GM12878 (cell line): ENCODE measurements around the gene NAV2. TPM values are rescaled to one million over a fixed set of nuclear protein-coding genes. Genes with fewer than 3 reads are reported as not detected.

Source experiments
- ATAC-seq: fragments of 200-7000 bp; cut with Tn5 transposase; 3 replicates; pipeline ENCODE4 v1.9.1; 2020; ENCODE audit warnings: mild to moderate bottlenecking, moderate library complexity
- BruUV-seq: library from RNA; stranded (reverse); fragments of 400-500 nt; replicated peaks from 2 replicates; lab custom pipeline; 2021; lab: Mats Ljungman, UMichigan
- CTCF ChIA-PET: fragments of 300-600 bp; sonication (Branson Sonifier 250); formaldehyde crosslinking; extraction: SDS; loops from one replicate; lab custom pipeline; 2021; ENCODE audit warnings: inconsistent platforms; lab: Yijun Ruan, JAX
- POLR2A ChIA-PET: fragments of 350-600 bp; formaldehyde crosslinking; extraction: SDS; loops from one replicate; lab custom pipeline; 2021; ENCODE audit warnings: inconsistent platforms; lab: Charles Lee
- RAD21 ChIA-PET: fragments of 300-600 bp; sonication (Branson Sonifier 250); formaldehyde crosslinking; loops from one replicate; lab custom pipeline; 2023; ENCODE audit warnings: antibody characterized with exemption; ENCODE audit not compliant: unreplicated experiment; lab: Charles Lee
- SMC1A ChIA-PET: fragments of 300-600 bp; sonication (Branson Sonifier 250); formaldehyde crosslinking; loops from one replicate; lab custom pipeline; 2023; ENCODE audit not compliant: unreplicated experiment, uncharacterized antibody; lab: Charles Lee
- DNase-seq: peaks from one replicate; pipeline ENCODE4 v3.0.0-alpha.2; 2011; ENCODE audit warnings: low read depth, low spot score
- FAIRE-seq: peaks from 3 replicates; lab custom pipeline; 2011; peaks lifted over from hg19 to GRCh38; lab: Jason Lieb, UNC
- H2AFZ ChIP-seq: 2 replicates; pipeline ENCODE4 v1.6.0; 2011; ENCODE audit warnings: low read depth, low read length, control low read depth; ENCODE audit not compliant: control insufficient read depth
- H3K27ac ChIP-seq: 2 replicates; pipeline ENCODE4 v1.5.1; 2011; ENCODE audit warnings: control low read depth; ENCODE audit not compliant: control insufficient read depth, insufficient read depth
- H3K27me3 ChIP-seq, 2 experiments: replicated peaks in 1 of 2; 2 replicates each; pipeline versions ENCODE4 v1.6.0 to v1.6.1; 2011; ENCODE audit warnings: low read length in 1 of 2; ENCODE audit not compliant: control insufficient read depth in 2 of 2, insufficient read depth in 2 of 2
- H3K36me3 ChIP-seq, 2 experiments: 2 replicates each; pipeline ENCODE4 v1.5.1; 2011; ENCODE audit warnings: low read length in 1 of 2; ENCODE audit not compliant: control insufficient read depth in 2 of 2, insufficient read depth in 2 of 2
- H3K4me1 ChIP-seq: 2 replicates; pipeline ENCODE4 v1.6.1; 2011; ENCODE audit warnings: mild to moderate bottlenecking, low read length, moderate library complexity, mixed read lengths; ENCODE audit not compliant: control insufficient read depth, insufficient read depth
- H3K4me2 ChIP-seq: 2 replicates; pipeline ENCODE4 v1.6.0; 2011; ENCODE audit warnings: control low read depth; ENCODE audit not compliant: control insufficient read depth, insufficient read depth
- H3K4me3 ChIP-seq: fragments of 200-600 bp; sonication (generic); 2 replicates; pipeline ENCODE4 v1.5.1; 2016
- H3K79me2 ChIP-seq: 2 replicates; pipeline ENCODE4 v1.6.0; 2011; ENCODE audit warnings: low read length; ENCODE audit not compliant: control insufficient read depth, insufficient read depth
- H3K9ac ChIP-seq: 2 replicates; pipeline ENCODE4 v1.8.0; 2011; ENCODE audit warnings: low read length, control low read depth, mixed read lengths; ENCODE audit not compliant: control insufficient read depth, insufficient read depth
- H3K9me3 ChIP-seq: replicated peaks from 3 replicates; pipeline ENCODE4 v1.5.1; 2011; ENCODE audit warnings: mild to moderate bottlenecking, low read length; ENCODE audit not compliant: control insufficient read depth, insufficient read depth
- H4K20me1 ChIP-seq: 2 replicates; pipeline ENCODE4 v1.6.0; 2011; ENCODE audit not compliant: control insufficient read depth, insufficient read depth
- CBX3 ChIP-seq: fragments of 200-600 bp; sonication (generic); IDR thresholded peaks from 2 replicates; pipeline ENCODE4 v1.6.1; 2016; ENCODE audit warnings: low read depth, borderline replicate concordance
- ESRRA ChIP-seq: IDR thresholded peaks from 2 replicates; pipeline ENCODE4 v1.6.1; 2012; ENCODE audit warnings: mild to moderate bottlenecking, low read length, improper control_type of control experiment
- FOXK2 ChIP-seq: fragments of 450-650 bp; IDR thresholded peaks from 2 replicates; pipeline ENCODE4 v1.6.1; 2017; ENCODE audit warnings: mild to moderate bottlenecking, moderate library complexity
- KLF5 ChIP-seq: fragments of 450-650 bp; IDR thresholded peaks from 2 replicates; pipeline ENCODE4 v1.6.1; 2014; ENCODE audit warnings: mild to moderate bottlenecking; ENCODE audit not compliant: partially characterized antibody
- MEF2A ChIP-seq: IDR thresholded peaks from 2 replicates; pipeline ENCODE4 v1.6.1; 2011; ENCODE audit warnings: low read depth, mild to moderate bottlenecking, low read length, moderate library complexity; ENCODE audit not compliant: insufficient read depth
- MXI1 ChIP-seq: fragments of 150-350 bp; IDR thresholded peaks from 2 replicates; pipeline ENCODE4 v1.6.1; 2011; ENCODE audit warnings: low read depth, mild to moderate bottlenecking, inconsistent platforms, low read length, improper control_type of control experiment
- NFYA ChIP-seq: IDR thresholded peaks from 2 replicates; pipeline ENCODE4 v1.6.1; 2011; ENCODE audit warnings: low read depth, mild to moderate bottlenecking, low read length, improper control_type of control experiment, borderline replicate concordance
- NR2C1 ChIP-seq: fragments of 450-650 bp; IDR thresholded peaks from 2 replicates; pipeline ENCODE4 v1.6.1; 2017; ENCODE audit warnings: antibody characterized with exemption, mild to moderate bottlenecking, moderate library complexity
- NR2F1 ChIP-seq: fragments of 450-650 bp; conservative IDR thresholded peaks from 2 replicates; pipeline ENCODE4 v1.6.1; 2017; ENCODE audit warnings: mild to moderate bottlenecking
- NRF1 ChIP-seq: conservative IDR thresholded peaks from 2 replicates; pipeline ENCODE4 v1.6.1; 2011; ENCODE audit warnings: mild to moderate bottlenecking, low read depth, low read length, improper control_type of control experiment
- SMAD1 ChIP-seq: fragments of 450-650 bp; IDR thresholded peaks from 2 replicates; pipeline ENCODE4 v1.6.1; 2018; ENCODE audit warnings: mild to moderate bottlenecking, low read depth; ENCODE audit not compliant: partially characterized antibody
- SP1 ChIP-seq: IDR thresholded peaks from one replicate; pipeline ENCODE4 v1.6.1; 2011; ENCODE audit warnings: low read depth, low read length
- ZNF217 ChIP-seq: fragments of 450-650 bp; IDR thresholded peaks from 2 replicates; pipeline ENCODE4 v1.6.1; 2017; ENCODE audit warnings: antibody characterized with exemption, mild to moderate bottlenecking
- WGBS: methylation state at CpG from one replicate; pipeline ENCODE4 v1.1.6; 2016; ENCODE audit warnings: low lambda C conversion rate; ENCODE audit not compliant: insufficient replicate concordance, insufficient coverage; ENCODE audit errors: missing lambda C conversion rate; 5-methylcytosine and 5-hydroxymethylcytosine counted together
- in situ Hi-C: fragments of 300-500 bp; cut with MboI; formaldehyde crosslinking; loops from 9 replicates; pipeline ENCODE4 v1.14.3; 2018; ENCODE audit warnings: mixed read lengths
- intact Hi-C: fragments of 100-400 bp; cut with micrococcal nuclease; formaldehyde crosslinking; loops from one replicate; pipeline ENCODE4 v1.14.2; 2022; ENCODE audit not compliant: unreplicated experiment
- polyA plus RNA-seq, 11 experiments: library from polyadenylated mRNA; depleted of rRNA in 4 of 11; unstranded in 6 of 11; stranded (reverse) in 5 of 11; fragments of >200 nt; fragmentation: Nextera tagmentation in 4 of 11; fragmentation: Illumina TruSeq in 1 of 11; extraction: Ambion mirVana in 4 of 11; extraction: Trizol in 1 of 11; gene quantifications; 1 replicate in 1 of 11; 2 replicates in 10 of 11; pipeline versions ENCODE4 v1.2.1 to v1.2.3, GENCODE V29; 2011 to 2016; ENCODE audit warnings: inconsistent platforms in 2 of 11, missing spikeins in 2 of 11, low read depth in 1 of 11
- total RNA-seq, 4 experiments: library from RNA; depleted of rRNA in 3 of 4; stranded (reverse); fragments of >200 nt in 3 of 4; fragmentation: Illumina TruSeq in 1 of 4; extraction: Trizol in 1 of 4; gene quantifications; 2 replicates each; pipeline versions ENCODE4 v1.2.1 to v1.2.3, GENCODE V29; 2013 to 2021

NAV2 gene
- total and polyA plus RNA-seq, 10 of the 15 experiments (the other 5 are each of a cell fraction or from before 2014, with no cell fraction given): 0.35 to 6.1 (median 1.1) TPM

DNA sequence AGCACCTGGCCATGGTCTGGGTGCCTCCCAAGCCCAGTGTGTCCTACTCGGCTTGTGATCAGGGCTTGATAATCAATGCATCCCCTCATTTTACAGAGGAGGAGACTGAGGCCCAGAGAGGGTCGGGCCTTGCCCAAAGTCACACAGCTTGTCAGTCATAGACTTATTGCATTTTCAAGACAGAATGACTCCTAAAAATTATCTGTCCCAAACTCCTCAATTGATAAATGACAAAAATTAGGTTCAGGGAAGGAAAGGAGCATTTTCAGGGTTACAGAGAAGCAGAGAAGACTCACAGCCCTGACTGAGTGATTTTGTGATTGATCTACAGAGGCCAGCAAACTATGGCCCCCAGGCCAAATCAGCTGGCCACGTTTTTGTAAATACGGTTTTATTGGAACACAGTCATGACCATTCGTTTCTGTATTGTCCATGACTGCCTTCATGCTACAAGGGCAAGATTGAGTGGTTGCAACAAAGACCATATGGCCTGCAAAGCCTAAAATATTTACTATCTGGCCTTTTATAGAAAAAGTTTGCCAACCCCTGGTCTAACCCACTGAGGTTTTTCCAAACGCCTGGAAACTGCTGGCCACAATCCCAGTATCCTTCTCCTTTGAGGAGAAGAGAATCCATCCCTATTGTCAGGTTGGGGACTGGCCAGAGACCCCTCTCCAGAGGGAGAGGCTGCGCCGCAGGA is 35.1 kb upstream of the NAV2 start:
- no peak for DNase-seq
- no peak overlapping the region for H3K9ac ChIP-seq
- TF ChIP-seq NFYA (no peak), KLF5 (no peak), SP1 (no peak), ZNF217 (no peak), ESRRA (no peak), MXI1 (no peak), NRF1 (no peak), SMAD1 (no peak), NR2C1 (no peak), FOXK2 (no peak), NR2F1 (no peak), CBX3 (no peak), MEF2A (no peak)
- TF ChIP-seq, all 136 proteins: peak for 0
- 23% methylated on average over 8 of the region's 8 CpGs for WGBS
- Histone ChIP-seq H3K4me2 (no peak overlapping the region), H3K79me2 (no peaks in the 10 kb centered on the region), H3K4me1 (no peaks in the 10 kb centered on the region), H3K27me3 (no peaks in the 10 kb centered on the region; a peak in 2 of 4 replicates), H4K20me1 (no peaks in the 10 kb centered on the region), H3K36me3 (no peaks in the 10 kb centered on the region), H3K4me3 (no peak overlapping the region), H2AFZ (no peak overlapping the region), H3K27ac (no peak overlapping the region), H3K9me3 (no peaks in the 10 kb centered on the region)
- ChIA-PET CTCF (no interaction called here), SMC1A (no interaction called here), RAD21 (no interaction called here), POLR2A (no interaction called here)
- intact Hi-C loops (no loop called here), in situ Hi-C loops (no loop called here)
- FAIRE-seq: no peak
- no TSS peak for BruUV-seq
- ATAC-seq: no peak
